HCT116 (cell line): ENCODE data around the gene URB1. TPM values are rescaled to one million over a fixed set of nuclear protein-coding genes. Genes with fewer than 3 reads are reported as not detected.

Experiments used
- ATAC-seq: fragments of 200-7000 bp; cut with Tn5 transposase; 2 replicates; pipeline ENCODE4 v1.9.1; 2020; ENCODE audit warnings: mild to moderate bottlenecking, moderate library complexity
- BruUV-seq: library from RNA; stranded (reverse); fragments of 400-500 nt; replicated peaks from 2 replicates; lab custom pipeline; 2021; lab: Mats Ljungman, UMichigan
- CTCF ChIA-PET: fragments of 300-600 bp; sonication (Branson Sonifier 250); formaldehyde crosslinking; loops from one replicate; lab custom pipeline; 2021; ENCODE audit warnings: antibody characterized with exemption; lab: Charles Lee
- POLR2A ChIA-PET: fragments of 300-600, 350-600 bp; sonication (Branson Sonifier 250); formaldehyde crosslinking; loops from one replicate; lab custom pipeline; 2021; ENCODE audit warnings: antibody characterized with exemption; lab: Charles Lee
- RAD21 ChIA-PET, 2 experiments: fragments of 300-600 bp; sonication (Branson Sonifier 250); formaldehyde crosslinking; loops; one replicate each; lab custom pipeline; 2023; ENCODE audit warnings: low total read pairs in 2 of 2; ENCODE audit not compliant: uncharacterized antibody in 2 of 2, unreplicated experiment in 2 of 2, low non-redundant PET in 1 of 2; lab: Charles Lee
- DNase-seq: peaks from one replicate; pipeline ENCODE4 v3.0.0-alpha.2; 2010; ENCODE audit warnings: low read depth, low spot score
- H2AFZ ChIP-seq: fragments of 200-600 bp; shearing (Covaris generic), sonication (generic); 2 replicates; pipeline ENCODE4 v1.6.1; 2017; ENCODE audit warnings: low read depth, mixed run types, mixed read lengths, antibody characterized with exemption, low read length; ENCODE audit not compliant: poor library complexity, severe bottlenecking
- H3K27ac ChIP-seq: 2 replicates; pipeline ENCODE4 v1.5.1; 2012; ENCODE audit warnings: low read depth, low read length
- H3K27me3 ChIP-seq: fragments of 200-600 bp; sonication (generic); 2 replicates; pipeline ENCODE4 v1.6.1; 2016; ENCODE audit warnings: mixed run types, low read length, mixed read lengths; ENCODE audit not compliant: insufficient read depth
- H3K36me3 ChIP-seq, 2 experiments: fragments of 200-500 bp in 1 of 2; fragments of 200-600 bp in 1 of 2; sonication (Bioruptor generic) in 1 of 2; sonication (generic) in 1 of 2; 2 replicates each; pipeline versions ENCODE4 v1.5.1 to v1.6.1; 2014 to 2016; ENCODE audit warnings: low read length in 2 of 2, inconsistent platforms in 1 of 2, mixed read lengths in 1 of 2, mixed run types in 1 of 2; ENCODE audit not compliant: insufficient read depth in 2 of 2, control insufficient read depth in 1 of 2
- H3K4me1 ChIP-seq, 2 experiments: fragments of 200-600 bp in 1 of 2; sonication (generic) in 1 of 2; 2 replicates each; pipeline versions ENCODE4 v1.5.1 to v1.6.1; 2012 to 2017; ENCODE audit warnings: low read length in 2 of 2, inconsistent platforms in 1 of 2, mild to moderate bottlenecking in 1 of 2, mixed read lengths in 1 of 2, mixed run types in 1 of 2, moderate library complexity in 1 of 2; ENCODE audit not compliant: insufficient read depth in 2 of 2, control insufficient read depth in 1 of 2
- H3K4me2 ChIP-seq: fragments of 200-600 bp; sonication (generic); 2 replicates; pipeline ENCODE4 v1.6.1; 2017; ENCODE audit warnings: mixed run types, low read length, mixed read lengths
- H3K4me3 ChIP-seq, 2 experiments: fragments of 200-600 bp in 1 of 2; sonication (generic) in 1 of 2; replicated peaks in 1 of 2; 2 replicates each; pipeline ENCODE4 v1.5.1; 2011 to 2016; ENCODE audit warnings: low read length in 2 of 2, control low read depth in 1 of 2, low read depth in 1 of 2, mild to moderate bottlenecking in 1 of 2, mixed read lengths in 1 of 2, mixed run types in 1 of 2
- H3K79me2 ChIP-seq: fragments of 200-600 bp; sonication (generic); 2 replicates; pipeline ENCODE4 v1.6.1; 2017; ENCODE audit warnings: mild to moderate bottlenecking, mixed run types, low read length, moderate library complexity, mixed read lengths; ENCODE audit not compliant: insufficient read depth
- H3K9ac ChIP-seq: fragments of 200-600 bp; sonication (generic); 2 replicates; pipeline ENCODE4 v1.6.1; 2016; ENCODE audit warnings: low read length, mixed read lengths
- H3K9me2 ChIP-seq: fragments of 200-600 bp; sonication (generic), shearing (Covaris generic); 2 replicates; pipeline ENCODE4 v1.6.1; 2017; ENCODE audit warnings: mixed run types, mild to moderate bottlenecking, moderate library complexity; ENCODE audit not compliant: insufficient read depth
- H3K9me3 ChIP-seq, 2 experiments: fragments of 200-500 bp in 1 of 2; fragments of 200-600 bp in 1 of 2; sonication (Bioruptor generic) in 1 of 2; sonication (generic) in 1 of 2; 2 replicates each; pipeline ENCODE4 v1.6.1; 2014 to 2017; ENCODE audit warnings: low read length in 2 of 2, mixed read lengths in 2 of 2, inconsistent platforms in 1 of 2, low read depth in 1 of 2, mild to moderate bottlenecking in 1 of 2, mixed run types in 1 of 2, moderate library complexity in 1 of 2; ENCODE audit not compliant: control insufficient read depth in 1 of 2, insufficient read depth in 1 of 2
- H4K20me1 ChIP-seq: fragments of 200-600 bp; sonication (generic), shearing (Covaris generic); 2 replicates; pipeline ENCODE4 v1.6.1; 2017; ENCODE audit warnings: mixed run types, mild to moderate bottlenecking, moderate library complexity; ENCODE audit not compliant: insufficient read depth
- CBX3 ChIP-seq: IDR thresholded peaks from 2 replicates; pipeline ENCODE4 v1.6.1; 2012; ENCODE audit warnings: low read depth
- CTCF ChIP-seq, 3 experiments: fragments of 200-600 bp in 1 of 3; sonication (generic) in 1 of 3; IDR thresholded peaks in 2 of 3; conservative IDR thresholded peaks in 1 of 3; 2 replicates each; pipeline ENCODE4 v1.5.1; 2012 to 2017; ENCODE audit warnings: low read depth in 2 of 3, low read length in 2 of 3, antibody characterized with exemption in 1 of 3, borderline replicate concordance in 1 of 3, control low read depth in 1 of 3, mild to moderate bottlenecking in 1 of 3, mixed read lengths in 1 of 3, mixed run types in 1 of 3, moderate library complexity in 1 of 3; ENCODE audit not compliant: insufficient read depth in 1 of 3
- ELF1 ChIP-seq: IDR thresholded peaks from 2 replicates; pipeline ENCODE4 v1.6.1; 2012; ENCODE audit warnings: low read depth, borderline replicate concordance
- EZH2phosphoT487 ChIP-seq: fragments of 200-600 bp; IDR thresholded peaks from 2 replicates; pipeline ENCODE4 v1.6.1; 2018; ENCODE audit warnings: antibody characterized with exemption, borderline replicate concordance
- FOSL1 ChIP-seq: IDR thresholded peaks from 2 replicates; pipeline ENCODE4 v1.6.1; 2012; ENCODE audit warnings: low read depth
- MAX ChIP-seq: IDR thresholded peaks from 2 replicates; pipeline ENCODE4 v1.6.1; 2012
- RAD21 ChIP-seq: IDR thresholded peaks from 2 replicates; pipeline ENCODE4 v1.6.1; 2012; ENCODE audit warnings: low read depth, mild to moderate bottlenecking
- SIN3A ChIP-seq: IDR thresholded peaks from 2 replicates; pipeline ENCODE4 v1.6.1; 2012; ENCODE audit warnings: low read depth
- SP1 ChIP-seq: IDR thresholded peaks from 2 replicates; pipeline ENCODE4 v1.6.1; 2012; ENCODE audit warnings: low read depth
- SRF ChIP-seq: IDR thresholded peaks from 2 replicates; pipeline ENCODE4 v1.6.1; 2012; ENCODE audit warnings: low read depth
- ZNF274 ChIP-seq: fragments of 200-500 bp; sonication (Bioruptor generic); IDR thresholded peaks from 2 replicates; pipeline ENCODE4 v1.6.1; 2014; ENCODE audit warnings: mild to moderate bottlenecking, low read depth, low read length, inconsistent platforms
- intact Hi-C: fragments of 100-400 bp; cut with micrococcal nuclease; formaldehyde crosslinking; loops from 2 replicates; pipeline ENCODE4 v1.10.0; 2022
- total RNA-seq: library from RNA; stranded (reverse); gene quantifications from one replicate; pipeline ENCODE4 v1.2.1, GENCODE V29; 2021; ENCODE audit not compliant: unreplicated experiment

URB1 gene
- total RNA-seq, 1 experiment from 2014 or later = 28.3 TPM

GRCh38 chr21:32278103-32278502 lies 114.7 kb downstream of the URB1 start:
- Histone ChIP-seq H3K27ac (no peak overlapping the region; the same call in 1 of the 2 replicates), H3K9me2 (no peaks in the 10 kb centered on the region), H3K9me3 (no peaks in the 10 kb centered on the region), H2AFZ (no peak overlapping the region), H3K4me3 (peak overlapping the region; percentile 82 to 93), H3K27me3 (no peaks in the 10 kb centered on the region), H4K20me1 (no peaks in the 10 kb centered on the region), H3K9ac (peak overlapping the region; percentile 76), H3K79me2 (peaks cover 33% of the 10 kb centered on the region), H3K4me2 (peak overlapping the region; percentile 90), H3K36me3 (peaks cover 9 to 13% of the 10 kb centered on the region in 2 experiments; a peak in 2 of 4 replicates), H3K4me1 (peaks cover 14 to 20% of the 10 kb centered on the region in 2 experiments; a peak in 3 of 4 replicates)
- RAD21 ChIA-PET = no interaction called here
- DNase-seq (no peak), ATAC-seq (peak; percentile 28; the same call in 1 of the 2 replicates)
- no peak for TF ChIP-seq ZNF274
- no peak for TF ChIP-seq ELF1
- TF ChIP-seq SP1 = no peak
- no peak for TF ChIP-seq MAX
- TF ChIP-seq SRF = no peak
- TF ChIP-seq FOSL1 = no peak
- no peak for TF ChIP-seq CTCF (IDR thresholded peaks at IDR 0.05 in 2 of 3, conservative IDR thresholded peaks at IDR 0.05 in 1 of 3; ENCODE audit: borderline replicate concordance in 1 of 3, insufficient read depth in 1 of 3, low read depth in 2 of 3, low read length in 2 of 3)
- no peak for TF ChIP-seq RAD21
- no peak for TF ChIP-seq SIN3A
- TF ChIP-seq EZH2phosphoT487 = no peak
- TF ChIP-seq CBX3 = no peak
- CTCF ChIA-PET = no interaction called here
- no TSS peak for BruUV-seq
- intact Hi-C loops = no loop called here
- POLR2A ChIA-PET = no interaction called here
